Activated T-cell treated with anti-CD3 and anti-CD28 coated beads, Interleukin-2, amount 50 U/mL, for 72 hours (primary cell): ENCODE data around the gene BMPR1B. TPM values are rescaled to one million over a fixed set of nuclear protein-coding genes. Genes with fewer than 3 reads are reported as not detected.

Experiments
- ATAC-seq, 2 donors: fragments of 150-1000 bp; cut with Tn5 transposase; replicated peaks in 1 of 2; 2 replicates each; pipeline ENCODE4 v1.10.0; 2021; ENCODE audit warnings: moderate library complexity in 2 of 2, mild to moderate bottlenecking in 1 of 2
- DNase-seq, 2 donors: peaks; one replicate each; pipeline ENCODE4 v3.0.0; 2021 to 2022; ENCODE audit warnings: mixed read lengths in 1 of 2
- H3K27ac Mint-ChIP-seq: one replicate; pipeline ENCODE4 v1.8.0; 2022; ENCODE audit warnings: mild to moderate bottlenecking, moderate library complexity, mixed read lengths
- H3K27me3 Mint-ChIP-seq: one replicate; pipeline ENCODE4 v1.8.0; 2022; ENCODE audit warnings: low read depth, mixed read lengths
- H3K36me3 Mint-ChIP-seq, 2 donors: one replicate each; pipeline ENCODE4 v1.8.0; 2022; ENCODE audit warnings: mixed read lengths in 2 of 2, mild to moderate bottlenecking in 1 of 2; ENCODE audit not compliant: insufficient read depth in 2 of 2
- H3K4me1 Mint-ChIP-seq: one replicate; pipeline ENCODE4 v1.8.0; 2022; ENCODE audit warnings: low read depth, mixed read lengths
- H3K4me3 Mint-ChIP-seq, 2 donors: one replicate each; pipeline ENCODE4 v1.8.0; 2022; ENCODE audit warnings: mild to moderate bottlenecking in 2 of 2, mixed read lengths in 2 of 2, moderate library complexity in 2 of 2
- H3K9me3 Mint-ChIP-seq, 2 donors: one replicate each; pipeline ENCODE4 v1.8.0; 2022; ENCODE audit warnings: mixed read lengths in 2 of 2
- total RNA-seq, 2 donors: library from RNA; stranded (reverse); gene quantifications; one replicate each; pipeline ENCODE4 v1.2.3, GENCODE V29; 2022

Gene BMPR1B
- total RNA-seq, 2 donors from 2014 or later, result not detected

DNA sequence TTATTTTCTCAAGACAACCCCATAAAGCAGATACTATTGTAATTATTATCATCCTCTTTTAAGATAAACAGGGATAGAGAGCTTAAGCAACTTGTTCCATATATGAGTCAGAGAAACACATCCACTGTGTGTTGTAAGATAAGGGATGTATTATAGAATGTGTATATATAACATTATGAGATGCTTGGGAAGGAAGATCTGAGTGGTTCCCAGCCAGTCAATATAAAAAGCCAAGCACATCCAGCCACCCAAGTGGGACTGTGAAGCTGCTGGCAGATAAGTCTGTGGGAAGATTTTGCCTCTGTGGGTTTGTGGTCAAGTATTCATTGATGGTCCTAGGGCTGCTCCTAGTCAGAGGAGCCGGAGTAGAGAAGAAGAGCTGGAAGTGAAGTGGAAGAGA, 16.5 kb upstream of the BMPR1B start:
- no peaks in the 10 kb centered on the region for H3K27me3 Mint-ChIP-seq
- no peaks in the 10 kb centered on the region for H3K9me3 Mint-ChIP-seq
- DNase-seq, result no peak
- H3K4me1 Mint-ChIP-seq, result no peaks in the 10 kb centered on the region
- no peak overlapping the region for H3K4me3 Mint-ChIP-seq
- H3K27ac Mint-ChIP-seq, result no peak overlapping the region
- H3K36me3 Mint-ChIP-seq, result peaks cover 0 to 2% of the 10 kb centered on the region in 2 donors
- ATAC-seq, result no peak

GRCh38 chr4:94743838-94744237, 13.9 kb upstream of the BMPR1B start:
- H3K4me3 Mint-ChIP-seq, result no peak overlapping the region
- H3K27ac Mint-ChIP-seq, result no peak overlapping the region
- H3K36me3 Mint-ChIP-seq, result peaks cover 0 to 2% of the 10 kb centered on the region in 2 donors
- ATAC-seq (no peak), DNase-seq (no peak)
- H3K9me3 Mint-ChIP-seq, result no peaks in the 10 kb centered on the region
- H3K27me3 Mint-ChIP-seq, result no peaks in the 10 kb centered on the region
- H3K4me1 Mint-ChIP-seq, result no peaks in the 10 kb centered on the region

DNA sequence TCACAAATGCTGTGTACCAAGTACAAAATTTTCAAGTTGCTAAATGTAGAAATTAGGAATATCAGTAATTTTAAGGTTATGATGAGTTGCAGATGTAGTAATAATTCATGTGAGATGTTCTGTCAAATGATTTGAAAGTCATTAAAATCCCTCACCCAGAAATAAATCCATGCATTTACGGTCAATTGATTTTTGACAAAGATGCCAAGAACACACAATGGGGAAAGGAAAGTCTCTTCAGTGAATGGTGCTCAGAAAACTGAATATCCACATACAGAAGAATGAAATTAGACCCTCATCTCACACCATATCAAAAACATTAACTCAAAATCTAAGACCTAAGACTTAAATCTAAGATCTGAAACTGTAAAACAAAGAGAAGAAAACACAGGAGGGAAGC, 12.9 kb upstream of the BMPR1B start:
- no peaks in the 10 kb centered on the region for H3K27me3 Mint-ChIP-seq
- H3K4me3 Mint-ChIP-seq, result no peak overlapping the region
- H3K27ac Mint-ChIP-seq, result no peak overlapping the region
- no peaks in the 10 kb centered on the region for H3K9me3 Mint-ChIP-seq
- peaks cover 0 to 2% of the 10 kb centered on the region in 2 donors for H3K36me3 Mint-ChIP-seq
- no peak for ATAC-seq
- no peak for DNase-seq
- no peaks in the 10 kb centered on the region for H3K4me1 Mint-ChIP-seq

- DNase-seq (no peak), ATAC-seq (no peak)
- no peak overlapping the region for H3K27ac Mint-ChIP-seq
- H3K9me3 Mint-ChIP-seq, result no peaks in the 10 kb centered on the region
- H3K27me3 Mint-ChIP-seq, result no peaks in the 10 kb centered on the region
- no peaks in the 10 kb centered on the region for H3K4me1 Mint-ChIP-seq
- no peak overlapping the region for H3K4me3 Mint-ChIP-seq
- no peaks in the 10 kb centered on the region for H3K36me3 Mint-ChIP-seq
Observed at GRCh38 chr4:94746746-94747145, 11.0 kb upstream of the BMPR1B start.

DNA sequence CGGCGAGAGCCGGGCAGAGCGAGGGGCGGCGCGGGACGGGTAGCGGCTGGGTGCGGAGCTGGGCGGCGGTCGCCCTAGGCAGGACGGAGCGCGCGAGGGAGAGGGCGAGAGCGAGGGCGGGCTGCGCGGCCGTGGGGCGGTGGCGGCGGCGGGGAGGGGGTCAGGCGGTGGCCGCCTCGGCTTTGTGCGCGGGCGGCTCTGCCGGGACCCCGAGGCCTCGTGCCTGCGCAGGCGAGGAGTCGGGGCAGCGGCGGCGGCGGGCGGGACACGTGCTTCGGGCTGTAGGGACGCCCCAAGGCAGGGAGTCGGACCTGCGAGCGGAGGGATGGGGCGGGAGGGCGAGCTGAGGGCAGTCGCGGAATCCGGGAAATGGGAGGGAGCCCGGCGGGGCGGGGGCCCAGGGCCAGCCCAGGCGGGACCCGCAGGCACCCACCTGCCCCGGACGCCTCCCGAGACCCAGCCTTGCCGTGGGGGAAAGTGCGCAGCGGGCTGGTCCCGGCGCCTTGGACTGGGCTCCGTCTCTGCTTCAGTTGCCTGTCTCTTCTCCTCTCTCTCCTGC, 465 bp downstream of the BMPR1B start:
- no peak overlapping the region for H3K27ac Mint-ChIP-seq
- ATAC-seq, result peak; percentile 43 to 62
- peak in 1 of 2 donors; percentile 10 for DNase-seq
- peaks cover 4 to 5% of the 10 kb centered on the region in 2 donors for H3K36me3 Mint-ChIP-seq
- peak overlapping the region; percentile 67 to 74 for H3K4me3 Mint-ChIP-seq
- H3K27me3 Mint-ChIP-seq, result peaks cover 81% of the 10 kb centered on the region
- H3K4me1 Mint-ChIP-seq, result peaks cover 7% of the 10 kb centered on the region
- no peaks in the 10 kb centered on the region for H3K9me3 Mint-ChIP-seq

GRCh38 chr4:94758700-94759399, 1.1 kb downstream of the BMPR1B start:
- Mint-ChIP-seq H3K27ac (no peak overlapping the region), H3K4me3 (peak overlapping the region; percentile 67 to 74), H3K36me3 (peaks cover 4 to 5% of the 10 kb centered on the region in 2 donors), H3K9me3 (no peaks in the 10 kb centered on the region), H3K4me1 (peaks cover 7% of the 10 kb centered on the region), H3K27me3 (peaks cover 81% of the 10 kb centered on the region)
- ATAC-seq (no peak), DNase-seq (no peak)

DNA sequence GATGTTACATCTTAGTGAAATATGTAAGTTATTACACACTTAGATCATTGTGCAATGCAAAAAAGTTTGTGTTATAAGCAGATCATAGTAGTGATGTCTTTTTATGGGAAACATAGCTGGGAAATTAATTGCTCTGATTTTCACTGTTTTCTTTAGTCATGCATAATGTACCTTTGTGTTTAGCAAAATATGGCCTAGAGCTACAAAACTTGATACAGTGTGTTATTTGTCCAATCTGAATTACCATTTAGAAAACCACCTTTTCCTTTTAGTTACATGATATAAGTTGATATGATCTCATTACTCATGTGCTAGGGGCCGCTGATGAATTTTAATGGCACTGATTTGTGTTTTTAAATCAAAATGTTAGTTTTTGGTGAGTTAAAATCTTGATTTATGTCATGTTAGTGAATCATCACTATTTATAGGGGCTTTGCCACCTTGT, 2.0 kb downstream of the BMPR1B start:
- no peak overlapping the region for H3K4me3 Mint-ChIP-seq
- ATAC-seq (no peak), DNase-seq (no peak)
- no peak overlapping the region for H3K27ac Mint-ChIP-seq
- no peaks in the 10 kb centered on the region for H3K9me3 Mint-ChIP-seq
- H3K36me3 Mint-ChIP-seq, result peaks cover 4 to 5% of the 10 kb centered on the region in 2 donors
- peaks cover 82% of the 10 kb centered on the region for H3K27me3 Mint-ChIP-seq
- H3K4me1 Mint-ChIP-seq, result peaks cover 7% of the 10 kb centered on the region

- no peak for DNase-seq
- H3K27ac Mint-ChIP-seq, result no peak overlapping the region
- peaks cover 7% of the 10 kb centered on the region for H3K4me1 Mint-ChIP-seq
- peaks cover 3 to 4% of the 10 kb centered on the region in 2 donors for H3K36me3 Mint-ChIP-seq
- no peak for ATAC-seq
- H3K27me3 Mint-ChIP-seq, result peaks cover 57% of the 10 kb centered on the region
- no peak overlapping the region for H3K4me3 Mint-ChIP-seq
- no peaks in the 10 kb centered on the region for H3K9me3 Mint-ChIP-seq
Observed at GRCh38 chr4:94762326-94762725, 4.6 kb downstream of the BMPR1B start.

DNA sequence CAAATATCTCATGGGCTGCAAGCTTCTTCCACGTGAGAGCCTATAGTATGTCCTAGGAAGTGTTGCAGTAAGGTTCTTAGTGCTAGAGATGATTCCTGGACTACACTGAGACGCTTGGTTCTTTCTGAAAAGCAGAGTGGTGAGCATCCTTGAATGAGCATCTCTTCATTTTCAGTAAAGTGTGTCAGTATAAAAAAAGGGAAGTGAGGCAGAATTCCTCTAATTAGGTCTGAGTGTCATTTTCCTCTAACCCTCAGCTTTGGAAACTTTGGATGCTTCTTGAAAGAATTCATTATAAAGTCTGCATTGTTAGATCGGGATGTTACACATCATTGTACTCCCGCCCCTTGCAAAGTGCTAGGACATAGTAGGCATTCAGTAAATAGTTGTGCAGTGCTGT, 5.2 kb downstream of the BMPR1B start:
- ATAC-seq (no peak), DNase-seq (no peak)
- H3K27me3 Mint-ChIP-seq, result peaks cover 55% of the 10 kb centered on the region
- H3K27ac Mint-ChIP-seq, result no peak overlapping the region
- H3K36me3 Mint-ChIP-seq, result peaks cover 3 to 4% of the 10 kb centered on the region in 2 donors
- H3K4me1 Mint-ChIP-seq, result peaks cover 7% of the 10 kb centered on the region
- no peak overlapping the region for H3K4me3 Mint-ChIP-seq
- H3K9me3 Mint-ChIP-seq, result no peaks in the 10 kb centered on the region

GRCh38 chr4:94763500-94763899, 5.7 kb downstream of the BMPR1B start:
- Mint-ChIP-seq H3K27me3 (peaks cover 57% of the 10 kb centered on the region), H3K27ac (no peak overlapping the region), H3K4me1 (peaks cover 6% of the 10 kb centered on the region), H3K36me3 (peaks cover 3 to 4% of the 10 kb centered on the region in 2 donors), H3K9me3 (no peaks in the 10 kb centered on the region), H3K4me3 (no peak overlapping the region)
- no peak for DNase-seq
- no peak for ATAC-seq

DNA sequence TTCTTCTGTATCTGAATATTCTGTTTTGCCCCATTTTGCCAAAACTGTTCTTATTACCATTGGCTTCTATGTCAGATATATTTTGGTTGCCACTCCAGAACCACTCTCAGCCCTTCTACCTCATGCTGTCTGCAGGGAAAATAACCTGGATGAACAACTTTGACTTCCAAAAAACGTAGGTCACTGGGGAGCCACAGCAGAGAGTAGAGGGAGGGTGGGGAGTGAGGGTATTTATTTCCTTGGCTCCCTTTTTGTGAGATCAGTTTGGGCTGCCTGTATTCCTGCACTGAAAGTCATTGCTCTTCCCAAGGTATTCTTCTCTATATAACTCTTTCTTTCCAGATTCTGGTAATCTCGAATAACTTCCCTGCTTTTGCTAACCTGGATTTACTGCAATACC, 6.3 kb downstream of the BMPR1B start:
- no peaks in the 10 kb centered on the region for H3K4me1 Mint-ChIP-seq
- no peak overlapping the region for H3K27ac Mint-ChIP-seq
- no peaks in the 10 kb centered on the region for H3K36me3 Mint-ChIP-seq
- H3K9me3 Mint-ChIP-seq, result no peaks in the 10 kb centered on the region
- no peak for ATAC-seq
- H3K4me3 Mint-ChIP-seq, result no peak overlapping the region
- H3K27me3 Mint-ChIP-seq, result peaks cover 53% of the 10 kb centered on the region
- no peak for DNase-seq

GRCh38 chr4:94765174-94765573, 7.4 kb downstream of the BMPR1B start:
- Mint-ChIP-seq H3K4me1 (no peaks in the 10 kb centered on the region), H3K27me3 (peaks cover 42% of the 10 kb centered on the region), H3K4me3 (no peak overlapping the region), H3K9me3 (no peaks in the 10 kb centered on the region), H3K36me3 (no peaks in the 10 kb centered on the region), H3K27ac (no peak overlapping the region)
- ATAC-seq (no peak), DNase-seq (no peak)

DNA sequence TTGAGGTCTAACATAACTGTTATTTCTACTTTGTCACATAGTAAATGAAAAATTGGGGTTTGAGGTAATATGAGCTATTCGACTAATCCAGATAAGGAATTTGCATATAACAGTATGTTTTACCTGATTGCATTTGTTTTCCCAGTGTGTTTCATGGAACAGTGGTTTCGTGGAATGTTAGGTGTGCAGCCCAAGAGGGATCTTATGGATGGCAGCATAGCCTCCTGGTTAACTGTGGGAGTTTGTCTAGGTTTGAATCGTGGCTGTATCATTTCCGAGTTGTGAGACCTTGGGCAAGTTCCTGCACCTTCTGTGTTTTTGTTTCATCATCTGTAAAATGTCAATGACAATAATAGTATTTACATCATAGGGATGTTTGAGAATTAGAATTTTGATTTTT, 7.9 kb downstream of the BMPR1B start:
- H3K4me3 Mint-ChIP-seq, result no peak overlapping the region
- no peak overlapping the region for H3K27ac Mint-ChIP-seq
- DNase-seq (no peak), ATAC-seq (no peak)
- H3K36me3 Mint-ChIP-seq, result no peaks in the 10 kb centered on the region
- no peaks in the 10 kb centered on the region for H3K9me3 Mint-ChIP-seq
- no peaks in the 10 kb centered on the region for H3K4me1 Mint-ChIP-seq
- H3K27me3 Mint-ChIP-seq, result peaks cover 37% of the 10 kb centered on the region

GRCh38 chr4:94766856-94767255, 9.1 kb downstream of the BMPR1B start:
- no peak for DNase-seq
- no peaks in the 10 kb centered on the region for H3K4me1 Mint-ChIP-seq
- peaks cover 25% of the 10 kb centered on the region for H3K27me3 Mint-ChIP-seq
- no peaks in the 10 kb centered on the region for H3K9me3 Mint-ChIP-seq
- H3K27ac Mint-ChIP-seq, result no peak overlapping the region
- H3K36me3 Mint-ChIP-seq, result no peaks in the 10 kb centered on the region
- no peak for ATAC-seq
- H3K4me3 Mint-ChIP-seq, result no peak overlapping the region
